ENCODE results near the gene FSTL4.

GRCh38 chr5:133457439-133458355, 154.6 kb downstream of the FSTL4 start:
- TF ChIP-seq CTCF (IDR thresholded peaks at IDR 0.05): no peak
- TF ChIP-seq POLR2A (IDR thresholded peaks at IDR 0.05): no peak

All from lower leg skin (tissue), 3 donors.